Measurements from ENCODE around the gene TUBB8B.
"Not testable (repeated sequence)": the region's sequence is repeated elsewhere in the genome, so short reads cannot be mapped to it uniquely, and the experiment has no call there.

Gene TUBB8B

DNA sequence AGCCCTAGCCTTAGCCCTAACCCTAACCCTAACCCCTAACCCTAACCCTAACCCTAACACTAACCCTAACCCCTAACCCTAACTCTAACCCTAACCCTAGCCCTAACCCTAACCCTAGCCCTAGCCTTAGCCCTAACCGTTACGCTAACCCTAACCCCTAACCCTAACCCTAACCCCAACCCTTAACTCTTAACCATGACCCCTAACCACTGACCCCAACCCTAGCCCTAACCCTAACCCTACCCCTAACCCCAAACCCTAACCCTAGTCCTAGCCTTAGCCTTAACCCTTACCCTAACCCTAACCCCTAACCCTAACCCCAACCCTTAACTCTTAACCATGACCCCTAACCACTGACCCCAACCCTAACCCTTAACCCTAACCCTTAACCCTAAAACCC lies 14.2 kb upstream of the TUBB8B start:
- H3K36me3 ChIP-seq (ENCODE audit: control insufficient read depth in 2 of 2, insufficient read depth in 1 of 2, low read length in 2 of 2); POLR2A ChIA-PET; H3K4me3 ChIP-seq (ENCODE audit: low read depth, low read length); H3K4me1 ChIP-seq (ENCODE audit: control insufficient read depth, insufficient read depth, low read length); CTCF ChIA-PET; H3K27ac ChIP-seq (ENCODE audit: extremely low read depth, low read depth, low read length); H3K9me3 ChIP-seq (ENCODE audit: control insufficient read depth, insufficient read depth, low read depth, low read length): not testable (repeated sequence)
- TF ChIP-seq BCL11B (tag by site-specific recombination; IDR thresholded peaks at IDR 0.05; ENCODE audit: low read depth): peak; percentile 59; the same call in 1 of the 2 replicates
- peak; percentile 96 for TF ChIP-seq ZBTB48 (tag by site-specific recombination; IDR thresholded peaks at IDR 0.05)

GRCh38 chr18:54388-54787 lies 5.0 kb upstream of the TUBB8B start:
- H3K9me3 ChIP-seq (ENCODE audit: control insufficient read depth, insufficient read depth, low read depth, low read length); H3K4me3 ChIP-seq (ENCODE audit: low read depth, low read length); H3K27ac ChIP-seq (ENCODE audit: extremely low read depth, low read depth, low read length); CTCF ChIA-PET; H3K4me1 ChIP-seq (ENCODE audit: control insufficient read depth, insufficient read depth, low read length); POLR2A ChIA-PET; H3K36me3 ChIP-seq (ENCODE audit: control insufficient read depth in 2 of 2, insufficient read depth in 1 of 2, low read length in 2 of 2): not testable (repeated sequence)

- H3K4me3 ChIP-seq (ENCODE audit: low read depth, low read length); H3K4me1 ChIP-seq (ENCODE audit: control insufficient read depth, insufficient read depth, low read length); POLR2A ChIA-PET; H3K36me3 ChIP-seq (ENCODE audit: control insufficient read depth in 2 of 2, insufficient read depth in 1 of 2, low read length in 2 of 2); H3K9me3 ChIP-seq (ENCODE audit: control insufficient read depth, insufficient read depth, low read depth, low read length); H3K27ac ChIP-seq (ENCODE audit: extremely low read depth, low read depth, low read length); CTCF ChIA-PET: not testable (repeated sequence)
Measured at GRCh38 chr18:48696-49095, 719 bp downstream of the TUBB8B start.

GRCh38 chr18:13177-13576 lies 36.2 kb downstream of the TUBB8B start:
- H3K9me3 ChIP-seq (ENCODE audit: control insufficient read depth, insufficient read depth, low read depth, low read length); POLR2A ChIA-PET; CTCF ChIA-PET: not testable (repeated sequence)

DNA sequence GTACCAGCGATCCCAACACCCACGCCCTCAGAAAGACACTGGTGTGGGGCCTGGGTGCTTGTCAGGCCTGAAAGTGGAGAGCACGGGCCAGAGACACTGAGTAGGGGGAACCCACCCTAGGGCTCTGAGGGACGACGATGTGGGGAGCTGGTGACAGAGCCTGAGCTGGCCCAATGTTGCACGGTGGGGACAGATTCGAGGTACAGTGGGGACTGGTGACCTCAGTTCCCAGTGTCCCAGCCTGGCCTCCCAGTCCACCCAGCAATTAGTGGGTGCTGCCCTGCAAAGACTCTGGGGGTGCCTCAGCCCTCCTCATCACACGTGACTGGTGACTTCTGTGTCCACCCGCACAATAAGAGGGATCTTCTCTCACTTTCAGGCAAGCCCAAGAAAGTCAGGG lies 36.6 kb downstream of the TUBB8B start:
- H3K9me3 ChIP-seq (ENCODE audit: control insufficient read depth, insufficient read depth, low read depth, low read length); CTCF ChIA-PET; POLR2A ChIA-PET; H3K4me3 ChIP-seq (ENCODE audit: low read depth, low read length); H3K4me1 ChIP-seq (ENCODE audit: control insufficient read depth, insufficient read depth, low read length); H3K36me3 ChIP-seq (ENCODE audit: control insufficient read depth in 2 of 2, insufficient read depth in 1 of 2, low read length in 2 of 2); H3K27ac ChIP-seq (ENCODE audit: extremely low read depth, low read depth, low read length): not testable (repeated sequence)

More at GRCh38 chr18:13177-13576, 36.2 kb downstream of the TUBB8B start:
- H3K4me1 ChIP-seq (ENCODE audit: control insufficient read depth, insufficient read depth, low read length); H3K27ac ChIP-seq (ENCODE audit: extremely low read depth, low read depth, low read length); H3K4me3 ChIP-seq (ENCODE audit: low read depth, low read length); H3K36me3 ChIP-seq (ENCODE audit: control insufficient read depth in 2 of 2, insufficient read depth in 1 of 2, low read length in 2 of 2): not testable (repeated sequence)

GRCh38 chr18:11383-12274 lies 37.8 kb downstream of the TUBB8B start:
- CTCF ChIA-PET; POLR2A ChIA-PET; H3K4me3 ChIP-seq (ENCODE audit: low read depth, low read length); H3K27ac ChIP-seq (ENCODE audit: extremely low read depth, low read depth, low read length); H3K4me1 ChIP-seq (ENCODE audit: control insufficient read depth, insufficient read depth, low read length); H3K9me3 ChIP-seq (ENCODE audit: control insufficient read depth, insufficient read depth, low read depth, low read length); H3K36me3 ChIP-seq (ENCODE audit: control insufficient read depth in 2 of 2, insufficient read depth in 1 of 2, low read length in 2 of 2): not testable (repeated sequence)

DNA sequence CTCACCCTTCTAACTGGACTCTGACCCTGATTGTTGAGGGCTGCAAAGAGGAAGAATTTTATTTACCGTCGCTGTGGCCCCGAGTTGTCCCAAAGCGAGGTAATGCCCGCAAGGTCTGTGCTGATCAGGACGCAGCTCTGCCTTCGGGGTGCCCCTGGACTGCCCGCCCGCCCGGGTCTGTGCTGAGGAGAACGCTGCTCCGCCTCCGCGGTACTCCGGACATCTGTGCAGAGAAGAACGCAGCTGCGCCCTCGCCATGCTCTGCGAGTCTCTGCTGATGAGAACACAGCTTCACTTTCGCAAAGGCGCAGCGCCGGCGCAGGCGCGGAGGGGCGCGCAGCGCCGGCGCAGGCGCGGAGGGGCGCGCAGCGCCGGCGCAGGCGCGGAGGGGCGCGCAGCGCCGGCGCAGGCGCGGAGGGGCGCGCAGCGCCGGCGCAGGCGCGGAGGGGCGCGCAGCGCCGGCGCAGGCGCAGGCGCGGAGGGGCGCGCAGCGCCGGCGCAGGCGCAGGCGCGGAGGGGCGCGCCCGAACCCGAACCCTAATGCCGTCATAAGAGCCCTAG lies 38.7 kb downstream of the TUBB8B start:
- CTCF ChIA-PET; H3K36me3 ChIP-seq (ENCODE audit: control insufficient read depth in 2 of 2, insufficient read depth in 1 of 2, low read length in 2 of 2); H3K27ac ChIP-seq (ENCODE audit: extremely low read depth, low read depth, low read length); H3K4me3 ChIP-seq (ENCODE audit: low read depth, low read length); H3K9me3 ChIP-seq (ENCODE audit: control insufficient read depth, insufficient read depth, low read depth, low read length); H3K4me1 ChIP-seq (ENCODE audit: control insufficient read depth, insufficient read depth, low read length); POLR2A ChIA-PET: not testable (repeated sequence)

- CTCF ChIA-PET; H3K4me1 ChIP-seq (ENCODE audit: control insufficient read depth, insufficient read depth, low read length); H3K9me3 ChIP-seq (ENCODE audit: control insufficient read depth, insufficient read depth, low read depth, low read length); POLR2A ChIA-PET; H3K36me3 ChIP-seq (ENCODE audit: control insufficient read depth in 2 of 2, insufficient read depth in 1 of 2, low read length in 2 of 2); H3K4me3 ChIP-seq (ENCODE audit: low read depth, low read length); H3K27ac ChIP-seq (ENCODE audit: extremely low read depth, low read depth, low read length): not testable (repeated sequence)
Measured at GRCh38 chr18:9937-10336, 39.5 kb downstream of the TUBB8B start.

All from HEK293 (cell line).